Measurements from ENCODE around the gene CCDC85C. TPM values are rescaled to one million over a fixed set of nuclear protein-coding genes. Genes with fewer than 3 reads are reported as not detected.

CCDC85C gene
- polyA plus RNA-seq, 4 donors, result 19.0 to 30.3 (median 26.6) TPM

DNA sequence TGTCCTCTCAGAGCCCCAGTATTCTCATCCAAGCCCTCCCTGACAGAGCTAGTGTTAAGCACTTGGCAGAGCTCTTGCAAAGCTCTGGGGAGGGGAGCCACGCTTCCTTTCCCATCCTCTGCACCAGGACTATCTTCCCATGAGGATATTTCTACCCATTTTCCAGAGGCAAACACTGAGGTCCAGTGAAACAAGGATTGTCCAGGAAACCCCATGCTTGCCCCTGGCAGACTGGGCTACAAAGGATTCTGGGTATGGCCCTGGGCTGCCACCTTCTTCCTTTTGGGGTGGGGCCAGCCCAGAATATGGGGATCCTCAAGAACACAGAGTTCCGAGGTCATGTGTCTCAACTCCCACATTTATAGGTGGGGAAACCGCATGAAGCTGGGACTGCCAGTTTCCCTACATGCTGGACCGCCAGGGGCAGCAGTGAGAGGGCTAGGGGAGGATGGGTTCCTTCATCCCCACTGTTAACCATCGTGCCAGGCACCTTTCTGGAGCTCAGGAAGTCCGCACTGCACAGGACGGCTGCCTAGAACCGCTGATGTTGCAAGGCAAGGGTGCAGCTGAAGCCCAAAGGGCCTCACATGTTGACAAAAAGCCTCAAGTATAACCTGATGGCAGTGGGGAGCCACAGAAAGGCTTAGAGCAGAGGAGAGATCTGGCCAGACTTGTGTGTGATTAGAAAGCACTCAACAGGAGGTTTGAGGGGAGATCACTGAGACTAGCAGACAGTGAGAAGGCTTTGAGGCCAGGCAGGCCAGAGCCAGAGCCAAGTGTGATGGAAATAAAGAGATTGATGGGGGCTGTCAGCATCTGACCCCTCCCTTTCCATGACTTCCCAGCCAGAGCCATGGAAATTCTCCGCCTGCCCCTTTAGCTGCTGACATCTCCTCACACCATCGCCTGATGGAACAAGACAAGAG lies 5.5 kb upstream of the CCDC85C start:
- no peak for DNase-seq (ENCODE audit: low read depth in 4 of 4, low spot score in 3 of 4)

GRCh38 chr14:99608591-99608990 lies 4.6 kb upstream of the CCDC85C start:
- no peak for DNase-seq (ENCODE audit: low read depth in 4 of 4, low spot score in 3 of 4)

DNA sequence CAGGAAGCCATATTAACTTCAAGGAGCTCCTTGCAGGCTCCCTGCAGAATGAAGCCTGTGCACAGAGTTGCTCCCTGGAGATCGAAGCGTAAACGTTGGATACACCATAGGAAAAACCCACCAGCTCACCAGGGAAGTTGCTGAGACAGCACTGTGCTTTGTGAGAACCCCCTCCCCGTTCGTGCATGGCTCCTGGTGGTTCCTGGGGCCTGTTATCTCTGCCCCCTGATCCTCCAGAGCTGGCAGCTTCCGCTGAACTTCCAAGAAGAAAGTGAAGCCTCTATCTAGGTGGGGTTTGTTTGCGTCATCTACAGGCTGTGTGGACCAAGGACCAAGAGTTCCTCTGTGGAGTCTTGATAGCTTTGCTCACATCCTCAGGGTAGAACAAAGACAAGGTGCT lies 2.4 kb upstream of the CCDC85C start:
- DNase-seq (ENCODE audit: low read depth in 4 of 4, low spot score in 3 of 4), result no peak

- no peak for DNase-seq (ENCODE audit: low read depth in 4 of 4, low spot score in 3 of 4)
Measured at GRCh38 chr14:99605299-99605961, 1.4 kb upstream of the CCDC85C start.

DNA sequence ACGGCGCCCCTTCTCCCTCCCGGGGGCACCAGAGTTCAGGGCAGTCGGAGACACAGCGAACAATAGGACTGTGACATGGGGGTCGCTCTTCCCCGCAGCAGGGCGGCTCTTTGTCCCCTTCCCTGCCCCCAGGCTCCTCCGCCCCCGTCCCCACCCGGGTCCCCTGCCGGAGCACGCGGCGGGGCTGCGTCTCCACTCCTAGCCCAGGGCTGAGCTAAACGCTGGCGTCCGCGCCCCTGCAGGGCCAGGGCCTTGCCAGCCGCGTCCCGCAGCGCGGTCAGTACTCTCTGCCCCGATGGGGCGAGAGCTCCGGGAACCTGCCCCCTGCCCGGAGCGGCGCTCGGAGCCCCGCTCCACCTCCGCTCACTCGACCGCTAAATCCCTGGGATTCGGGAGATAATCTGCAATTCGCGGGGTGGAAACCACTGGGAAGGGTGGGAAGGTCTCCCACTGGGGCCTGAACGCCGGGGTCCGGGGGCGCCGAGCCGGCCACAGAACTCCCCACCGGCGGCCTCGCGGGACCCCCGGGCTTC lies 825 bp upstream of the CCDC85C start:
- no peak for DNase-seq (ENCODE audit: low read depth in 4 of 4, low spot score in 3 of 4)

- peak; percentile 78 to 92 (median 91) for DNase-seq (ENCODE audit: low read depth in 4 of 4, low spot score in 3 of 4)
Measured at GRCh38 chr14:99604278-99604765, 315 bp upstream of the CCDC85C start.

DNA sequence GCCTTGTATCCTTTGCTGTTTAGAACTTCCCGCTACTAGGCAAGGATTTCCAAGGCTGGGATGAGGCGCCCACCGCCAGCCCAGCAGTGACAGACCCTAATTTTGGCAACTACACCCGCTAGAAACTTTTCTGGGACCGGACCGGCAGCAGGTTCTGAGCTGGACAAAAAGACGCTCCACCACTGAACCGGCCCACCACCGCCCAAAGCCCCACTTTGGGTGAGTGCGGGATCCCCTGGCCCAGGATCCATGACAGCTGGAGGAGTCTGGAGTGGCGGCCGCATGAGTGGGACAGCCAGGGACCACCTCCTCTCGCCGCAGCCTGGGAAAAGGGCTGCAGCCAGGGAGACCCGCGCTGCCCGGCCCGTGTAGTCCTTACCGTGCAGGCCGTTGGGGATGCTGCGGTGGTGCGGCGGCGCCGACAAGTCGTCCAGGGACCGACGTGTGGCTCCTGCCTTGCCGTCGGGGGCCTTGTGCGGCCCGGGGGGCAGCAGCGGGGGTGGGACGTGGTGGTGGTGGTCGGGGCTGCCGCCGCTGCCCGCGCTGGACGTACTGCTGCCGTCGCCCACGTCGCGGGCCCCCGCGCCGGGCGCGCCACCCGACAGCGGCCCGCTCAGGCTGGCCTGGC lies 1.1 kb downstream of the CCDC85C start:
- DNase-seq (ENCODE audit: low read depth in 4 of 4, low spot score in 3 of 4), result no peak

GRCh38 chr14:99602054-99602787 lies 1.8 kb downstream of the CCDC85C start:
- no peak for DNase-seq (ENCODE audit: low read depth in 4 of 4, low spot score in 3 of 4)

DNA sequence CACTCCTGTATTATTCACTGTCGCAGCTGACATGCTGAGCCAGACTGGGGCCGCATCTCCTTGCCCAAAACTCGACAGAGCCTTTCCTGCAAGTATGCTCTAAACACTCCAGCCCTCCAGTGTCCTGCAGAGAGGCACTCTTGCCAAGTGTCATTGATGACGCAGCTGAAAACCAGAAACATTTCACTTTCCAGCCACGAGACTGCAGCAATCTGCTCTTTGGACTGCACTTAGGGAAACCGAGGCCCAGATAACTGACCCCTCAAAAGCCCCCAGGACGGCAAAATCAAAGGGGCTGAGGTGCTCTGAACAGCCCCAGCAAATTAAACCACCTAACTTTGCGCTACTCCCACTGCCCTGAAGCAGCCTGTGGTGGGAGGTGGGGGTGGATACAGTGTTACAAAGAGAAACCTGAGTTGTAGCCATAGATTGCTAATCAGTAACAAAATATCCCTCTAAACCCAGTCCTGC lies 2.6 kb downstream of the CCDC85C start:
- DNase-seq (ENCODE audit: low read depth in 4 of 4, low spot score in 3 of 4), result no peak

DNA sequence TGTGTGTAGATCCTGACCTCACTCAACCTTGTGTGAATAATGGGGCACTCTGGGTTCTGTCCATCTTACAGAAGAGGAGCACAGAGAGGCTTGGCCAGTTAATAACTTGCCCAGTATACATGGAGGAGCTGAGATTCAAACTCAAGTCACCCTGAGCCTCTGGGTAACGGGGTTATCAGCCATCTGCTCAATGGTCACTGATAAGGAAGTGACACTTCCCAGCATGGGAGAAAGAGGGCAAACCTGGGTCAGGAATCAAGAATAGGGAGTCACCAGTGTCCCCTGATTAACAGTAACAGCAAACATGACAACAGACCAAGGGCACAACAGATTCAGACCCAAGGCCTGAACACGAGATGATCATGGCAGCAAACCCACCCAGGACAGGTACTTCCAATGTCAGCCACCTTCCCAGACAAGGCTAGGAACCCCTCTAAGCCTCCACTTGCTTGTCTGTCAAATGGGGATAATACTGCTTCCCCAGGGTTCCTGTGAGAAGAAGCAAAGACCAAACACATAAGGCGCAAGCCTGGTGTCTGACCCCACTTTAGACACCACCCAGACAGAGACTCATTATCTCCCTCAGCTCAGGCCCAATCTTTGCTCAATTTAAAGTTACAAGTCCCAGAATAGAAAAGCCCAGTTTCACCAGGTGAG lies 3.6 kb downstream of the CCDC85C start:
- no peak for DNase-seq (ENCODE audit: low read depth in 4 of 4, low spot score in 3 of 4)

GRCh38 chr14:99599393-99599792 lies 4.6 kb downstream of the CCDC85C start:
- DNase-seq (ENCODE audit: low read depth in 4 of 4, low spot score in 3 of 4), result no peak

GRCh38 chr14:99598774-99599173 lies 5.2 kb downstream of the CCDC85C start:
- DNase-seq (ENCODE audit: low read depth in 4 of 4, low spot score in 3 of 4), result no peak

DNA sequence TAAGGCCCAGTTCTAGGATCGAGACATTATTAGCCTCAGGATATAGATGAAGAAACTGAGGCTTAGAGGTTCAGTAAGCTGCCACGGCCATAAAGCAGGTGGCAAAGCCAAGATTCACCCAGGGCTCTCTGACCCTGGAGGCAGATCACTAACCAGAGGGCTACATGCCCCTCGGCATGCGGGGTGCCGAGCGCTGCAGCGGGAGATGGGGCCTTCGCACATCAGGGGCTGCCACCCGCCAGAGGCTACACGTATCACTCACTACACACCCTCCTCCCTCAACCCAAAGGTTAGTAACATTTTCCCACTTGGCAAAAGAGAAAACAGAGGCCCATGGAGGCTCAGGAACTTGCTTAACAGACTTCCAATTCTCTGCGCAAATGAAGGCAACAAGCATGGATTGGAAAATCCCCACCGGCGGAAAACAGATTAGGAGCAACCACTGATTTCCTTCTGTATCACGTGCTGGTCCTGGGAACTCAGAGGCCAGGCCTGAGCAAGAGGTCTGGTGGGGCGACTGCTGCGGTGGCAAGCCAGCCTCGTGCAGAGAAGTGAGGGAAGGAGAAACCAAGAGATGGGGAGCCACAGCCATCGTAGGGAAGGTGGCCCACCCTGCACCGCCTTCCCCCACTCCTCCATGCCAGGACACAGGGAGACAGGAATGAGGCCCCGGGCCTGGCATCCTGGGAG lies 6.0 kb downstream of the CCDC85C start:
- DNase-seq (ENCODE audit: low read depth in 4 of 4, low spot score in 3 of 4), result no peak

GRCh38 chr14:99596772-99597171 lies 7.2 kb downstream of the CCDC85C start:
- no peak for DNase-seq (ENCODE audit: low read depth in 4 of 4, low spot score in 3 of 4)

DNA sequence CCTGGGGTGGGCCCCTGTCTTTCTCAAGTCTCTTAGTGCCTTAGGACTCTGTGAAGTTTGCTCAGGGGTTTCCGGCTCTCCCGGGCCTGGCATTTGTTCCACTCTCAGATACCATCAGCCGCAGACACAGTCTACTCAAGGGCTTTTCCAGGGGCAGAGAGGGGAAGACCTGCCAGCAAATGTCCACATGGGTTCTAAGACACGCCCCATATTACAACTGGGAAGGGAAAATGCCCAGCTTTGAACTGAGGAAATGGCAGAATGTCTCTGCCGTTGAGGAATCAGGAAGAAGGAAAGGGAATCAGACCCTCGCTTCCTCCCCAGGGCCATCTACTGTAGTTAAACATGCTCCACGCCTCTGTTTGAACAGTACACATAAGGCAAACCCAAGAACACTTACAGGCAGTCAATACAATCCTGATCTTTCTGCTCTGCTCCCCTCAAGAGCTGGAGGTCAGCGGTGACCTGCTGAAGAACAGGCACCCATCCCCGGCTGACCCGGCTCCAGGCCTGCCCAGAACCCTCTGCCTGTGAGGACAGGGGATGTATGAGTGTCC lies 7.9 kb downstream of the CCDC85C start:
- no peak for DNase-seq (ENCODE audit: low read depth in 4 of 4, low spot score in 3 of 4)

DNA sequence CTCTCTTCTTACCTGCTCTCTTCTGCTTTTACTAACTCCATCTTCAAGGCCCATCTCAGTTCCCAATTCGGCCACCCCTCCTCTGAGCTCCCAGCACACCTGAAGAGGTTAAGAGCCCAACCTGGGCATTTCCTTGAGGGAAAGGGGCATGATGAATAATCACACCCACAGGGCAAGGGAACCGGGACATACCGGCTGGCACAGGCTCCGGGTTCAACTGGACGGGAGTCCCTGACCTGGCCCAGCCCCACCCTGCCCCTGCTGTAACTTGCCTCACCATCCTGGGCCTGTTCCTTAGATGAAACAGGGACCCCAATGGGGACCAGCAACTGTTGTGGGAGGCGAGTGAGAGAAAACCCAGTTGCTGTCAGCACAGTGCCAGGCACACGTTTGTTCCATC lies 8.5 kb downstream of the CCDC85C start:
- no peak for DNase-seq (ENCODE audit: low read depth in 4 of 4, low spot score in 3 of 4)

DNA sequence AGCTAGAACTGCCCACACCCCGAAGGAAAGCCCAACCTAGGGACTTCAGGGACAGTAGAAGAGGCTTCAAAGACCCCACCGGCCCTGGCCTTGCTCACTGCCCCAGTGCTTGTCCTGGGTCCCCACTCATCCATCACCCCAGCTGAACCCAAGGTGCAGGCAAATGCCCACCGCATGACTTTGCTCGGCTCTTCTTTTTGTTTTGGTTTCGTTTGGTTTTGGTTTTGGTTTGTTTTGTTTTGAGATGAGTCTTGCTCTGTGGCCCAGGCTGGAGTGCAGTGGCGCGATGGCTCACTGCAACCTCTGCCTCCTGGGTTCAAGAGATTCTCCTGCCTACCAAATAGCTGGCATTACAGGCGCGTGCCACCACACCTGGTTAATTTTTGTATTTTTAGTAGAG lies 9.0 kb downstream of the CCDC85C start:
- no peak for DNase-seq (ENCODE audit: low read depth in 4 of 4, low spot score in 3 of 4)

- no peak for DNase-seq (ENCODE audit: low read depth in 4 of 4, low spot score in 3 of 4)
Measured at GRCh38 chr14:99593971-99594841, 9.8 kb downstream of the CCDC85C start.
